K562 (cell line): Measurements from ENCODE around the gene SDC1. TPM values are rescaled to one million over a fixed set of nuclear protein-coding genes. Genes with fewer than 3 reads are reported as not detected.

Experiments used
- ATAC-seq: fragments of 200-7000 bp; cut with Tn5 transposase; 3 replicates; pipeline ENCODE4 v1.9.1; 2020; ENCODE audit warnings: moderate library complexity
- BruUV-seq: library from RNA; stranded (reverse); fragments of 400-500 nt; replicated peaks from 2 replicates; lab custom pipeline; 2021; lab: Mats Ljungman, UMichigan
- CTCF ChIA-PET: fragments of 300-600 bp; formaldehyde crosslinking; extraction: SDS; loops from one replicate; lab custom pipeline; 2021; ENCODE audit warnings: low intra/inter-chr PET ratio; lab: Yijun Ruan, JAX
- POLR2A ChIA-PET: fragments of 300-600, 350-650 bp; sonication (Branson Sonifier 250); formaldehyde crosslinking; extraction: SDS; loops from one replicate; lab custom pipeline; 2021; ENCODE audit warnings: antibody characterized with exemption, inconsistent platforms; lab: Yijun Ruan, JAX
- DNase-seq, 4 experiments: peaks; one replicate each; pipeline versions ENCODE4 v3.0.0 to v3.0.0-alpha.2; 2011 to 2018; ENCODE audit warnings: low spot score in 3 of 4, mixed read lengths in 3 of 4; ENCODE audit errors: extremely low read depth in 1 of 4
- FAIRE-seq: peaks from 2 replicates; lab custom pipeline; 2011; peaks lifted over from hg19 to GRCh38; lab: Jason Lieb, UNC
- H2AFZ ChIP-seq: 2 replicates; pipeline ENCODE4 v1.6.0; 2011; ENCODE audit warnings: low read depth, low read length, control low read depth, inconsistent platforms
- H3K27ac ChIP-seq: fragments of 200-600 bp; 3 replicates; pipeline ENCODE4 v1.8.0; 2011; ENCODE audit warnings: low read depth, mild to moderate bottlenecking, control low read depth, inconsistent platforms, low read length, moderate library complexity, mixed read lengths; ENCODE audit errors: extremely low read depth
- H3K27me3 ChIP-seq, 2 experiments: fragments of 300-600 bp in 1 of 2; 2 replicates in 1 of 2; 3 replicates in 1 of 2; pipeline versions ENCODE4 v1.6.0 to v1.8.0; 2011; ENCODE audit warnings: inconsistent platforms in 2 of 2, low read length in 2 of 2, mild to moderate bottlenecking in 1 of 2, mixed read lengths in 1 of 2, moderate library complexity in 1 of 2; ENCODE audit not compliant: control insufficient read depth in 2 of 2, insufficient read depth in 2 of 2
- H3K36me3 ChIP-seq: fragments of 300-600 bp; 3 replicates; pipeline ENCODE4 v1.8.0; 2011; ENCODE audit warnings: mild to moderate bottlenecking, low read length, inconsistent platforms; ENCODE audit not compliant: control insufficient read depth, insufficient read depth
- H3K4me1 ChIP-seq, 2 experiments: fragments of 200-600 bp in 1 of 2; replicated peaks in 1 of 2; 2 replicates in 1 of 2; 3 replicates in 1 of 2; pipeline versions ENCODE4 v1.5.1 to v1.8.0; 2011; ENCODE audit warnings: inconsistent platforms in 2 of 2, low read length in 2 of 2, mild to moderate bottlenecking in 1 of 2, mixed read lengths in 1 of 2, moderate library complexity in 1 of 2; ENCODE audit not compliant: control insufficient read depth in 2 of 2, insufficient read depth in 2 of 2
- H3K4me2 ChIP-seq: 2 replicates; pipeline ENCODE4 v1.6.1; 2011; ENCODE audit warnings: low read length, control low read depth, inconsistent platforms, mixed read lengths; ENCODE audit not compliant: insufficient read depth
- H3K4me3 ChIP-seq: fragments of 200-600 bp; sonication (generic), shearing (Covaris generic); 2 replicates; pipeline ENCODE4 v1.5.1; 2016; ENCODE audit warnings: control low read depth, inconsistent platforms
- H3K79me2 ChIP-seq: fragments of 200-600 bp; 3 replicates; pipeline ENCODE4 v1.8.0; 2011; ENCODE audit warnings: low read length, inconsistent platforms; ENCODE audit not compliant: control insufficient read depth, insufficient read depth
- H3K9ac ChIP-seq, 2 experiments: 2 replicates each; pipeline versions ENCODE4 v1.6.0 to v1.6.1; 2011; ENCODE audit warnings: low read depth in 2 of 2, low read length in 2 of 2, control low read depth in 1 of 2, inconsistent platforms in 1 of 2, mild to moderate bottlenecking in 1 of 2, mixed read lengths in 1 of 2; ENCODE audit not compliant: insufficient read depth in 1 of 2
- H3K9me1 ChIP-seq: one replicate; pipeline ENCODE4 v1.6.0; 2011; ENCODE audit warnings: inconsistent platforms, mild to moderate bottlenecking, low read length, moderate library complexity; ENCODE audit not compliant: control insufficient read depth, insufficient read depth
- H3K9me3 ChIP-seq: replicated peaks from 2 replicates; pipeline ENCODE4 v1.5.1; 2011; ENCODE audit warnings: low read depth, low read length, inconsistent platforms; ENCODE audit not compliant: control insufficient read depth, insufficient read depth
- H4K20me1 ChIP-seq: replicated peaks from 2 replicates; pipeline ENCODE4 v1.6.1; 2011; ENCODE audit warnings: low read length, inconsistent platforms, mixed read lengths; ENCODE audit not compliant: control insufficient read depth, insufficient read depth
- WGBS: fragments of 100-300 bp; shearing (Covaris generic); methylation state at CpG from one replicate; pipeline ENCODE4 v1.1.6; 2016; ENCODE audit warnings: low coverage, mixed read lengths; ENCODE audit not compliant: insufficient coverage; ENCODE audit errors: missing lambda C conversion rate; 5-methylcytosine and 5-hydroxymethylcytosine counted together
- in situ Hi-C: fragments of 300-500 bp; cut with MboI; formaldehyde crosslinking; loops from 4 replicates; pipeline ENCODE4 v1.15.0; 2018; ENCODE audit warnings: inconsistent platforms, mixed read lengths
- intact Hi-C: fragments of 100-400 bp; cut with micrococcal nuclease; formaldehyde crosslinking; loops from 2 replicates; pipeline ENCODE4 v1.14.2; 2022
- polyA plus RNA-seq, 8 experiments: library from polyadenylated mRNA; depleted of rRNA in 4 of 8; stranded (reverse) in 5 of 8; unstranded in 3 of 8; fragments of >200 nt; fragmentation: Nextera tagmentation in 2 of 8; fragmentation: Illumina TruSeq in 1 of 8; extraction: Ambion mirVana in 2 of 8; extraction: Trizol in 1 of 8; gene quantifications; 2 replicates each; pipeline versions ENCODE4 v1.2.1 to v1.2.3, GENCODE V29; 2011 to 2014; ENCODE audit warnings: inconsistent platforms in 1 of 8, missing spikeins in 1 of 8
- total RNA-seq, 7 experiments: library from RNA; depleted of rRNA in 6 of 7; stranded (reverse); fragments of >200 nt in 6 of 7; fragmentation: Illumina TruSeq in 2 of 7; extraction: Trizol in 2 of 7; gene quantifications; 2 replicates each; pipeline versions ENCODE4 v1.2.1 to v1.2.3, GENCODE V29; 2011 to 2021; ENCODE audit warnings: low replicate concordance in 1 of 7
- TF ChIP-seq, protein P1 (sequence below), 2 experiments: fragments of 450-650 bp; IDR thresholded peaks; 2 replicates each; pipeline ENCODE4 v1.6.1; 2018; ENCODE audit warnings: mild to moderate bottlenecking in 2 of 2, low read depth in 1 of 2; ENCODE audit not compliant: partially characterized antibody in 2 of 2
- TF ChIP-seq, protein P2 (sequence below): sonication (generic); formaldehyde crosslinking; IDR thresholded peaks from 2 replicates; pipeline ENCODE4 v1.8.0; 2022; ENCODE audit warnings: mild to moderate bottlenecking, missing genetic modification reagents

Gene SDC1
- total and polyA plus RNA-seq, 9 of the 15 experiments (the other 6 are each of a cell fraction or from before 2014, with no cell fraction given): 0.06 to 2.7 (median 0.49) TPM

DNA sequence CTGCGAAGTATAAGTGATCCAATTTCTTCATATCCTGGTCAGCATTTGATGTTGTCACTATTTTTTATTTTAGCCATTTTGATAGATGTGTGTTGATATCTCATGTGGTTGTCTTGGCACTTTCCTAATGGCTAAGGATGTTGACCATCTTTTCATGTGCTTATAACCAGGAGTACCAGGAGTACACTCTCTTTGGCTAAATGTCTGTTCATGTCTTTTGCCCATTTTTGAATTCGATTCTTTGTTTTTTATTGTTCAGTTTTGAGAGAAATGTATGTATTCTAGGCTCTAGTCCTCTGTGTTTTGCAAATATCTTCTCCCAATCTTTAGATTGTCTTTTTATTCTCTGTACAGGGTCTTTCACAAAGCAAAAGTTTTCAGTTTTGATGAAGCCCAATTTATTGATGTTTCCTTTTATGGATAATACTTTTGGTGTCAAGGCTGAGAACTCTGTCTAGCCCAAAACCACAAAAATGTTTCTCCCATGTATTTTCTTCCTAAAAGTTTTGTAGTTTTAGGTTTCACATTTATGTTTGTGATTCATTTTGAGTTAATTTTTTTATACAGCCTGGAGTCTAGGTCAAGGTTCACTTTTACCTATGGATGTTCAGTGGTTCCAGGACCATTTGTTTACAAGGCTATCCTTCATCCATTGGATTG lies 65.4 kb downstream of the SDC1 start:
- DNase-seq: no peak
- no peaks in the 10 kb centered on the region for H3K79me2 ChIP-seq
- no peak overlapping the region for H2AFZ ChIP-seq
- no peak overlapping the region for H3K27ac ChIP-seq
- peaks cover 5 to 18% of the 10 kb centered on the region in 2 experiments; a peak in 3 of 5 replicates for H3K27me3 ChIP-seq
- no peak for ATAC-seq
- peaks cover under 1% of the 10 kb centered on the region for H3K9me1 ChIP-seq
- no peaks in the 10 kb centered on the region; the same call in 1 of the 2 replicates for H3K9me3 ChIP-seq
- intact Hi-C loops (no loop called here), in situ Hi-C loops (no loop called here)
- no peak overlapping the region for H3K9ac ChIP-seq
- no TSS peak for BruUV-seq
- TF ChIP-seq, protein P1, sequence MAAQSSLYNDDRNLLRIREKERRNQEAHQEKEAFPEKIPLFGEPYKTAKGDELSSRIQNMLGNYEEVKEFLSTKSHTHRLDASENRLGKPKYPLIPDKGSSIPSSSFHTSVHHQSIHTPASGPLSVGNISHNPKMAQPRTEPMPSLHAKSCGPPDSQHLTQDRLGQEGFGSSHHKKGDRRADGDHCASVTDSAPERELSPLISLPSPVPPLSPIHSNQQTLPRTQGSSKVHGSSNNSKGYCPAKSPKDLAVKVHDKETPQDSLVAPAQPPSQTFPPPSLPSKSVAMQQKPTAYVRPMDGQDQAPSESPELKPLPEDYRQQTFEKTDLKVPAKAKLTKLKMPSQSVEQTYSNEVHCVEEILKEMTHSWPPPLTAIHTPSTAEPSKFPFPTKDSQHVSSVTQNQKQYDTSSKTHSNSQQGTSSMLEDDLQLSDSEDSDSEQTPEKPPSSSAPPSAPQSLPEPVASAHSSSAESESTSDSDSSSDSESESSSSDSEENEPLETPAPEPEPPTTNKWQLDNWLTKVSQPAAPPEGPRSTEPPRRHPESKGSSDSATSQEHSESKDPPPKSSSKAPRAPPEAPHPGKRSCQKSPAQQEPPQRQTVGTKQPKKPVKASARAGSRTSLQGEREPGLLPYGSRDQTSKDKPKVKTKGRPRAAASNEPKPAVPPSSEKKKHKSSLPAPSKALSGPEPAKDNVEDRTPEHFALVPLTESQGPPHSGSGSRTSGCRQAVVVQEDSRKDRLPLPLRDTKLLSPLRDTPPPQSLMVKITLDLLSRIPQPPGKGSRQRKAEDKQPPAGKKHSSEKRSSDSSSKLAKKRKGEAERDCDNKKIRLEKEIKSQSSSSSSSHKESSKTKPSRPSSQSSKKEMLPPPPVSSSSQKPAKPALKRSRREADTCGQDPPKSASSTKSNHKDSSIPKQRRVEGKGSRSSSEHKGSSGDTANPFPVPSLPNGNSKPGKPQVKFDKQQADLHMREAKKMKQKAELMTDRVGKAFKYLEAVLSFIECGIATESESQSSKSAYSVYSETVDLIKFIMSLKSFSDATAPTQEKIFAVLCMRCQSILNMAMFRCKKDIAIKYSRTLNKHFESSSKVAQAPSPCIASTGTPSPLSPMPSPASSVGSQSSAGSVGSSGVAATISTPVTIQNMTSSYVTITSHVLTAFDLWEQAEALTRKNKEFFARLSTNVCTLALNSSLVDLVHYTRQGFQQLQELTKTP (IDR thresholded peaks at IDR 0.05; ENCODE audit: low read depth in 1 of 2, partially characterized antibody in 2 of 2): peak in 1 of 2 experiments; percentile 94
- TF ChIP-seq, protein P2, sequence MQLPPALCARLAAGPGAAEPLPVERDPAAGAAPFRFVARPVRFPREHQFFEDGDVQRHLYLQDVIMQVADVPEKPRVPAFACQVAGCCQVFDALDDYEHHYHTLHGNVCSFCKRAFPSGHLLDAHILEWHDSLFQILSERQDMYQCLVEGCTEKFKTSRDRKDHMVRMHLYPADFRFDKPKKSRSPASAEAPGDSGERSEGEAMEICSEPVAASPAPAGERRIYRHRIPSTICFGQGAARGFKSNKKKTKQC (CRISPR knock-in tag): no peak
- no peaks in the 10 kb centered on the region for H3K36me3 ChIP-seq
- no peaks in the 10 kb centered on the region; the same call in 1 of the 2 replicates for H4K20me1 ChIP-seq
- no peak overlapping the region for H3K4me2 ChIP-seq
- POLR2A ChIA-PET: no interaction called here
- no peaks in the 10 kb centered on the region; a peak in 2 of 5 replicates for H3K4me1 ChIP-seq
- 2% methylated on average over 2 of the region's 2 CpGs for WGBS
- no peak for FAIRE-seq
- no peak overlapping the region for H3K4me3 ChIP-seq
- CTCF ChIA-PET: no interaction called here
